Measurements from ENCODE around the gene DYSF. TPM values are rescaled to one million over a fixed set of nuclear protein-coding genes. Genes with fewer than 3 reads are reported as not detected.

DYSF gene
- polyA plus RNA-seq, 1 donor from 2014 or later: 0.04 TPM

DNA sequence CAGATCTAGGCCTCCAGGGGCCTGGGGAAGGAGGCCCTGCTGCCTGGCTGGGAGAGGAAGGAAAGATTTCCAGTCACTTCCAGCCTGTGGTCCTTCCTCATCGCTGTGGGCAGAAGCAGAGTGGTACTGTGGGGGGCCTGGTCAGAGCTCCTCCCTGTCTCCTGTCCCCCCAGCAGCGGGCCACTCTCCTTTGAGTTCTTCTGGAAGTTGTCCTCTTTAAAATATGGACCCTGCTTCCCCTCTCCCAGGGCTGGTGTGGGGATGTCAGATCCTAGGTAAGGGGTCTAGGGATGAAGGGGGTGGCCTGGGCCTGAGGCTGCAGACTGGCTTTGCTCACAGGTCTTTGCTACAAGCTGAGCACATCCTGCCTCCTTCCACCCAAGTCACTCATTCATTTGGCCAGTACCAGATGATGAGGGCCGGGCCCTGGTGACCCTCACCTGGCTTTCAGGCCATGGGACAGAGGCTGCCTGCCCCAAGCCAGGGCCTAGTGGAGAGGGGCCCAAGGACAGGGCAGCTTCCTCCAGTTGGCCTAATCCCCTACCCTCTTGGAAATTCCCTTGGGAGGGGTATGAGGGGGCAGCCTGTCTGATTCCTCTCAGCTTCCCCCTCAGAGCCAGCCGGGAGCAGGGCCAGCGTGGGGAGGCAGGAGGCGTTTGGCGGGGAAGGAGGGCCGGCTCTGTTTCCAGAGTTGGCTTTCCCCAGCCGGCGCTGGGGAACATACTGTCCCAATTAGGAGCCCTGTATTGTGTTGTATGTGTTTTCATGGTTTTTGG, 231.9 kb downstream of the DYSF start:
- Histone ChIP-seq H3K79me2 (replicated peaks; ENCODE audit: insufficient read depth, low read length) (no peaks in the 10 kb centered on the region), H3K27ac (ENCODE audit: low read length) (no peak overlapping the region), H3F3A (ENCODE audit: insufficient read depth, low read length, poor library complexity, severe bottlenecking) (no peaks in the 10 kb centered on the region), H3K36me3 (ENCODE audit: insufficient read depth, low read length) (no peaks in the 10 kb centered on the region), H3K4me2 (ENCODE audit: low read length) (no peak overlapping the region), H2AFZ (ENCODE audit: low read depth, low read length) (no peak overlapping the region), H3K4me3 (ENCODE audit: low read length) (no peak overlapping the region), H4K20me1 (ENCODE audit: insufficient read depth) (no peaks in the 10 kb centered on the region), H3K9ac (ENCODE audit: low read length) (no peak overlapping the region), H3K9me2 (ENCODE audit: insufficient read depth, low read length) (no peaks in the 10 kb centered on the region), H3K27me3 (ENCODE audit: insufficient read depth, low read depth, low read length) (no peaks in the 10 kb centered on the region), H3K9me3 (ENCODE audit: low read length) (no peaks in the 10 kb centered on the region)
- TF ChIP-seq TAF1 (IDR thresholded peaks at IDR 0.05; ENCODE audit: low read depth): no peak
- no peak for TF ChIP-seq POLR2AphosphoS5 (IDR thresholded peaks at IDR 0.05)
- TF ChIP-seq, protein P1, sequence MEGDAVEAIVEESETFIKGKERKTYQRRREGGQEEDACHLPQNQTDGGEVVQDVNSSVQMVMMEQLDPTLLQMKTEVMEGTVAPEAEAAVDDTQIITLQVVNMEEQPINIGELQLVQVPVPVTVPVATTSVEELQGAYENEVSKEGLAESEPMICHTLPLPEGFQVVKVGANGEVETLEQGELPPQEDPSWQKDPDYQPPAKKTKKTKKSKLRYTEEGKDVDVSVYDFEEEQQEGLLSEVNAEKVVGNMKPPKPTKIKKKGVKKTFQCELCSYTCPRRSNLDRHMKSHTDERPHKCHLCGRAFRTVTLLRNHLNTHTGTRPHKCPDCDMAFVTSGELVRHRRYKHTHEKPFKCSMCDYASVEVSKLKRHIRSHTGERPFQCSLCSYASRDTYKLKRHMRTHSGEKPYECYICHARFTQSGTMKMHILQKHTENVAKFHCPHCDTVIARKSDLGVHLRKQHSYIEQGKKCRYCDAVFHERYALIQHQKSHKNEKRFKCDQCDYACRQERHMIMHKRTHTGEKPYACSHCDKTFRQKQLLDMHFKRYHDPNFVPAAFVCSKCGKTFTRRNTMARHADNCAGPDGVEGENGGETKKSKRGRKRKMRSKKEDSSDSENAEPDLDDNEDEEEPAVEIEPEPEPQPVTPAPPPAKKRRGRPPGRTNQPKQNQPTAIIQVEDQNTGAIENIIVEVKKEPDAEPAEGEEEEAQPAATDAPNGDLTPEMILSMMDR (IDR thresholded peaks at IDR 0.05; ENCODE audit: poor library complexity, severe bottlenecking): no peak
- no peak for TF ChIP-seq RAD21 (conservative IDR thresholded peaks at IDR 0.05)
- no peak for TF ChIP-seq EP300 (conservative IDR thresholded peaks at IDR 0.05; ENCODE audit: poor library complexity, severe bottlenecking)
- no peak for TF ChIP-seq MXI1 (conservative IDR thresholded peaks at IDR 0.05; ENCODE audit: poor library complexity, severe bottlenecking)
- TF ChIP-seq SMC3 (conservative IDR thresholded peaks at IDR 0.05; ENCODE audit: poor library complexity): no peak

DNA sequence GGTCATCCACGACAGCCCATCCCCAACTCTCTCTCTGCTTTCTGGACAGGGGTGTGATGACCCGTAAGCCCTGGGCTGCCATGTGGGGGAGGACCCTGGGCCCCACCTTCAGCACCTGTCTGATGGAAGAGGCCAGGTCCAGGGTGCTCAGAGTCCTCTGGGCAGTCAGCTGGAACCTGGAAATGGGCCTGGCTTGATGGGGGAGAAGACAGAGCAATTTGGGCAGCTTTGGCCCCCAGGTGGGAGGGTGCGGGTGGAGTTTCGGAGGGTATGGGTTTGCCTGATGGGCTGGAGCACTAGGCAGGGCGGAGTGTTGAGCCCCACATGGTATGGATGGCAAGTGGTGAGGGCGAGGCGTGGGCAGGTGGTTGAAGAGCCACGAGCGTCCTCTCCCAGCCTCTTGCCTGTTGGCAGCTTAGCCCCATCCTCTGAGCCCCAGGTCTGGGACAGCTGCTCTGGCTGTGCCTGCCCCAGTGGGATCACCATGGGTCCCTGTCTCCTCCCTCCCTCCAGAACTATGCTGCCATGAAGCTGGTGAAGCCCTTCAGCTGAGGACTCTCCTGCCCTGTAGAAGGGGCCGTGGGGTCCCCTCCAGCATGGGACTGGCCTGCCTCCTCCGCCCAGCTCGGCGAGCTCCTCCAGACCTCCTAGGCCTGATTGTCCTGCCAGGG, 232.7 kb downstream of the DYSF start:
- Histone ChIP-seq H3K4me3 (ENCODE audit: low read length) (no peak overlapping the region), H3K9me3 (ENCODE audit: low read length) (no peaks in the 10 kb centered on the region), H3K79me2 (replicated peaks; ENCODE audit: insufficient read depth, low read length) (no peaks in the 10 kb centered on the region), H3K27me3 (ENCODE audit: insufficient read depth, low read depth, low read length) (no peaks in the 10 kb centered on the region), H3K9ac (ENCODE audit: low read length) (no peak overlapping the region), H3K27ac (ENCODE audit: low read length) (no peak overlapping the region), H2AFZ (ENCODE audit: low read depth, low read length) (no peak overlapping the region), H3K4me2 (ENCODE audit: low read length) (no peak overlapping the region), H3K9me2 (ENCODE audit: insufficient read depth, low read length) (no peaks in the 10 kb centered on the region), H3F3A (ENCODE audit: insufficient read depth, low read length, poor library complexity, severe bottlenecking) (no peaks in the 10 kb centered on the region), H3K36me3 (ENCODE audit: insufficient read depth, low read length) (no peaks in the 10 kb centered on the region), H4K20me1 (ENCODE audit: insufficient read depth) (no peaks in the 10 kb centered on the region)
- TF ChIP-seq EZH2 (IDR thresholded peaks at IDR 0.05; ENCODE audit: borderline replicate concordance, insufficient read depth, low read length, poor library complexity, severe bottlenecking): no peak
- TF ChIP-seq, protein P2, sequence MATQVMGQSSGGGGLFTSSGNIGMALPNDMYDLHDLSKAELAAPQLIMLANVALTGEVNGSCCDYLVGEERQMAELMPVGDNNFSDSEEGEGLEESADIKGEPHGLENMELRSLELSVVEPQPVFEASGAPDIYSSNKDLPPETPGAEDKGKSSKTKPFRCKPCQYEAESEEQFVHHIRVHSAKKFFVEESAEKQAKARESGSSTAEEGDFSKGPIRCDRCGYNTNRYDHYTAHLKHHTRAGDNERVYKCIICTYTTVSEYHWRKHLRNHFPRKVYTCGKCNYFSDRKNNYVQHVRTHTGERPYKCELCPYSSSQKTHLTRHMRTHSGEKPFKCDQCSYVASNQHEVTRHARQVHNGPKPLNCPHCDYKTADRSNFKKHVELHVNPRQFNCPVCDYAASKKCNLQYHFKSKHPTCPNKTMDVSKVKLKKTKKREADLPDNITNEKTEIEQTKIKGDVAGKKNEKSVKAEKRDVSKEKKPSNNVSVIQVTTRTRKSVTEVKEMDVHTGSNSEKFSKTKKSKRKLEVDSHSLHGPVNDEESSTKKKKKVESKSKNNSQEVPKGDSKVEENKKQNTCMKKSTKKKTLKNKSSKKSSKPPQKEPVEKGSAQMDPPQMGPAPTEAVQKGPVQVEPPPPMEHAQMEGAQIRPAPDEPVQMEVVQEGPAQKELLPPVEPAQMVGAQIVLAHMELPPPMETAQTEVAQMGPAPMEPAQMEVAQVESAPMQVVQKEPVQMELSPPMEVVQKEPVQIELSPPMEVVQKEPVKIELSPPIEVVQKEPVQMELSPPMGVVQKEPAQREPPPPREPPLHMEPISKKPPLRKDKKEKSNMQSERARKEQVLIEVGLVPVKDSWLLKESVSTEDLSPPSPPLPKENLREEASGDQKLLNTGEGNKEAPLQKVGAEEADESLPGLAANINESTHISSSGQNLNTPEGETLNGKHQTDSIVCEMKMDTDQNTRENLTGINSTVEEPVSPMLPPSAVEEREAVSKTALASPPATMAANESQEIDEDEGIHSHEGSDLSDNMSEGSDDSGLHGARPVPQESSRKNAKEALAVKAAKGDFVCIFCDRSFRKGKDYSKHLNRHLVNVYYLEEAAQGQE (IDR thresholded peaks at IDR 0.05; ENCODE audit: borderline replicate concordance): no peak
- TF ChIP-seq POLR2AphosphoS5 (IDR thresholded peaks at IDR 0.05): no peak
- TF ChIP-seq SMC3 (conservative IDR thresholded peaks at IDR 0.05; ENCODE audit: poor library complexity): no peak

Data from neural cell (in vitro differentiated cells).